T-helper 9 cell (primary cell): ENCODE measurements around the gene HSF2BP.
"Not testable (repeated sequence)": the region's sequence is repeated elsewhere in the genome, so short reads cannot be mapped to it uniquely, and the experiment has no call there.

ENCODE experiments used
- DNase-seq: peaks from one replicate; pipeline ENCODE4 v3.0.0-alpha.2; 2020

The HSF2BP gene

GRCh38 chr21:43513023-43513422 is 146.3 kb downstream of the HSF2BP start:
- DNase-seq, result not testable (repeated sequence)

- not testable (repeated sequence) for DNase-seq
Measured at GRCh38 chr21:43511209-43511608, 148.1 kb downstream of the HSF2BP start.

GRCh38 chr21:43510669-43511068 is 148.6 kb downstream of the HSF2BP start:
- DNase-seq, result not testable (repeated sequence)

- not testable (repeated sequence) for DNase-seq
Measured at GRCh38 chr21:43503892-43504291, 155.4 kb downstream of the HSF2BP start.

- DNase-seq, result not testable (repeated sequence)
Measured at GRCh38 chr21:43503075-43503750, 156.1 kb downstream of the HSF2BP start.

GRCh38 chr21:43502407-43503071 is 156.7 kb downstream of the HSF2BP start:
- not testable (repeated sequence) for DNase-seq

- DNase-seq, result not testable (repeated sequence)
Measured at GRCh38 chr21:43498924-43499323, 160.4 kb downstream of the HSF2BP start.

GRCh38 chr21:43498065-43498464 is 161.2 kb downstream of the HSF2BP start:
- DNase-seq, result not testable (repeated sequence)

- DNase-seq, result not testable (repeated sequence)
Measured at GRCh38 chr21:43494279-43495012, 164.8 kb downstream of the HSF2BP start.

- not testable (repeated sequence) for DNase-seq
Measured at GRCh38 chr21:43493471-43493870, 165.8 kb downstream of the HSF2BP start.

GRCh38 chr21:43488235-43488634 is 171.1 kb downstream of the HSF2BP start:
- not testable (repeated sequence) for DNase-seq

GRCh38 chr21:43486051-43486450 is 173.2 kb downstream of the HSF2BP start:
- not testable (repeated sequence) for DNase-seq

- not testable (repeated sequence) for DNase-seq
Measured at GRCh38 chr21:43485016-43485415, 174.3 kb downstream of the HSF2BP start.

GRCh38 chr21:43479197-43479596 is 180.1 kb downstream of the HSF2BP start:
- not testable (repeated sequence) for DNase-seq
